ENCODE data around the gene SNED1.
A peak's percentile ranks its signal among the peaks of the same experiment; 100 is the strongest.
"Not testable (repeated sequence)": the region's sequence is repeated elsewhere in the genome, so short reads cannot be mapped to it uniquely, and the experiment has no call there.

SNED1 gene

GRCh38 chr2:241088376-241088775, 90.0 kb downstream of the SNED1 start:
- no peak for FAIRE-seq

GRCh38 chr2:241088791-241089732, 90.6 kb downstream of the SNED1 start:
- no peak for FAIRE-seq

- no peak for FAIRE-seq
Measured at GRCh38 chr2:241091201-241091600, 92.8 kb downstream of the SNED1 start.

GRCh38 chr2:241091734-241092445, 93.5 kb downstream of the SNED1 start:
- FAIRE-seq, result no peak

- no peak for FAIRE-seq
Measured at GRCh38 chr2:241092677-241093076, 94.3 kb downstream of the SNED1 start.

- FAIRE-seq, result not testable (repeated sequence)
Measured at GRCh38 chr2:241093133-241093781, 94.8 kb downstream of the SNED1 start.

- FAIRE-seq, result no peak
Measured at GRCh38 chr2:241094172-241094571, 95.8 kb downstream of the SNED1 start.

- no peak for FAIRE-seq
Measured at GRCh38 chr2:241094924-241095420, 96.6 kb downstream of the SNED1 start.

GRCh38 chr2:241095594-241096290, 97.3 kb downstream of the SNED1 start:
- no peak for FAIRE-seq

GRCh38 chr2:241096979-241097378, 98.6 kb downstream of the SNED1 start:
- FAIRE-seq, result no peak

- FAIRE-seq, result no peak
Measured at GRCh38 chr2:241099246-241099645, 100.8 kb downstream of the SNED1 start.

- no peak for FAIRE-seq
Measured at GRCh38 chr2:241102239-241102803, 103.9 kb downstream of the SNED1 start, which contains the start of gene MTERF4. MTERF4 (minus strand) TSS chr2:241102287; CDS start chr2:241102273, 14 bp downstream.

- no peak for FAIRE-seq
Measured at GRCh38 chr2:241103176-241103595, 104.8 kb downstream of the SNED1 start.

GRCh38 chr2:241104611-241105010, 106.2 kb downstream of the SNED1 start:
- not testable (repeated sequence) for FAIRE-seq

- FAIRE-seq, result no peak
Measured at GRCh38 chr2:241105641-241106040, 107.2 kb downstream of the SNED1 start.

- no peak for FAIRE-seq
Measured at GRCh38 chr2:241107031-241107783, 108.8 kb downstream of the SNED1 start.

- peak; percentile 87 for FAIRE-seq
Measured at GRCh38 chr2:241108271-241109209, 110.1 kb downstream of the SNED1 start.

GRCh38 chr2:241109210-241110088, 111.0 kb downstream of the SNED1 start:
- no peak for FAIRE-seq

GRCh38 chr2:241110089-241110606, 111.7 kb downstream of the SNED1 start:
- no peak for FAIRE-seq

Measured in colon (tissue), 2 donors.